GM19395 (cell line): ENCODE data around the gene DOCK8.

Source experiments
- ATAC-seq: cut with Tn5 transposase; IDR thresholded peaks from one replicate; pipeline ENCODE4 v1.9.1; 2021; ENCODE audit warnings: mild to moderate bottlenecking, moderate library complexity; ENCODE audit not compliant: unreplicated experiment

Gene DOCK8

DNA sequence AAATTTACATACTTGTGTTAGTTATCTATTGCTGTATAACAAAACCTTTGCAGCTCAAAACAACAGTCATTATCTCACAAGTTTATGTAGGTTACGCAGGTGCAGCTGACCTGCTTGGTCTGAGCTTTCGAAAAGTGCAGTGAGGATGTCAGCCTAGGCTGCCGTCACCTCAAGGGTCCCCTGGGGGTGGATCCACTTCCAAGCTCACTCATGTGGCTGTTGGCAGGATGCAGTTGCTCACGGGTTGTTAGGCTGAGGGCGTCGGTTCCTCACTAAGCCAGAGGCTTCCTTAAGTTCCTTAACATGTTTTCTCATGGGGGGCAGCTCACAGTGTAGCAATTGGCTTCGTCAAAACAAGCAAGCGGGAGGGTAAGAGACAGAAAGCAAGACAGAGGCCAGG, 139.8 kb downstream of the DOCK8 start:
- no peak for ATAC-seq

DNA sequence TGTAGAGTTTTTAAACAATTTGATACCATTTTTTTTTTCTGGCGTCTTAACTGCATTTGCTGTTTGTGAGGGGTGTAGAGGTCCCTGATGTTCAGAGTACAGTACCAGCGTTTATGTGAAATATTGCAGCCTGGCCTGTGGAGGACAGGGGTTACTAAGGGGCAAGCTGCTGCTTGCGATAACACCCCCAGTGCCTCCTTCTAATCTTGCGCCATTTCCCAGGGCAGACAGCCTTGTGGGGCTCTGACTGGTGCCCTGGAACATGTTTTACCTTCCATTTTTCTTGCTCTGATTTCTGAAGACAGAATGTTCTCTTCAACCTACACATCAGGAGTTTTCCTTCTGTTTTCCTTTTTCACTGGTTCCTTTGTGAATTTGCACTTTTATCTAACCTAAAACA, 142.9 kb downstream of the DOCK8 start:
- no peak for ATAC-seq

DNA sequence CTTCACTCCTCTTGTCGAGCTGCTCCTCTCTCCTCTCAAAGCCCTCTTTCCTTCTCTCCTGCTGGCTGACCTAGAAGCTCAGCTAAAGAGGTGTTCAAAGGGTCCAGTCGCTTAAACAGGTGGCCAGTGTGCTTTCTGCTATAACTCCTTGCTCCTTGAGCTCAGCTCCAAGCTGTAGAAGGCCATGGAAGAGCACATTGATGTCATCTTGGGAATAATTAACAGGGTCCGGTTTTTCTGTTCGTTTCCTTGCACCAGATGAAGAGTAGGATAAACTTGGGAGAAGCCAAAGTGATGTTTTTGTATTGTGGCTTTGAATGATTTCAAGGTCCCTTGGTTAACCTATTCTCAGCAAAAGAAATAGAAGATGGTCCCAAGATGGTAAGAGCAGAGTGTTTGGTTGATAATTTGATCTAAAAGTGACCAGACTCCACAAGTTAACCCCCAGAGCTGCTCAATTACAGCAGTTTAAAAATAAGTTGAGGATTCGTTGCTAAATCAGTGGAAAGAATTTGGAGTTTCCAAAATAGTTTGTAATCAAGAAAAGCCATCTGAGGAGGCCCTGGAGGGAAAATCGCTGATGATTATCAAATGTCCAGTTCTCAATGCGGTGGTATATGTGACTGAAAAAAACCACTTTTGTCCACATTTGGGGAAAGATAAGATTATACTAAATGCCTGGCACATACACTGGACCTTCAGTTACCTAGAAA, 148.1 kb downstream of the DOCK8 start:
- ATAC-seq: no peak

DNA sequence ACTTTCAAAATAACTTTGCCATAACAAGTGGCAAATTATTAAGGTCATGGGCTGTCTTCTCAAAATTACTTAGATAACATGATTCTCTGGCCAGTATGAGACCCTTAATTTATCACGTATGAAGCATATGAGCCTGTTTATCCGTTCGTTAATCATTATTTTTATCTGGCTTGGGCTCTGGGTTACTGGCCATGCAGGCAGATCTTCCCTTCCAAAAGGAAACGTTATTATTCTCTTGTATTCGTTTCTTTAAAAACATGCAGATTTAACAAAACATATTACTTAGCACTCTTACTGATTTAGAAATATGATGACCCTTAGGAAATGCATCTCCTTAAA, 148.6 kb downstream of the DOCK8 start:
- ATAC-seq: no peak

- no peak for ATAC-seq
Measured at GRCh38 chr9:365436-365835, 150.8 kb downstream of the DOCK8 start.

DNA sequence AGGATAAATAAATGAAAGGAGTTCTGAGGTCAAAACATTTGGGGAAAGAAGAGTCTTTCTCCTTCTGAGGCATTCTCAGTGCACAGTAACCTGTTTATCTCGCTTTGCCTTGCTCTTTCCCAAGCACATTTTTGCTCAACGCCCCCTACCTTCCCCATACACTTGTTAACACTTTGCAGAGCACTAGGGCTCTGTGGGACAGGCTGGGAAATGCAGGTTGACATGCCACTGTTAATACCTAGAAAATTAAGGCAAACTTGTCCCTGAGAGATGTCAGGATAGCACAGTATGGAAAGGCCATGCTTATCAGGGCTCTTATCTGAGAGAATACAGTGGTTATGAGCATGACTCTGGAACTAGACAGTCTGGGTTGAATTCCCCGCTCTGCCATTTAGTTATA, 152.0 kb downstream of the DOCK8 start:
- ATAC-seq: no peak

- ATAC-seq: no peak
Measured at GRCh38 chr9:370086-370485, 155.4 kb downstream of the DOCK8 start.

DNA sequence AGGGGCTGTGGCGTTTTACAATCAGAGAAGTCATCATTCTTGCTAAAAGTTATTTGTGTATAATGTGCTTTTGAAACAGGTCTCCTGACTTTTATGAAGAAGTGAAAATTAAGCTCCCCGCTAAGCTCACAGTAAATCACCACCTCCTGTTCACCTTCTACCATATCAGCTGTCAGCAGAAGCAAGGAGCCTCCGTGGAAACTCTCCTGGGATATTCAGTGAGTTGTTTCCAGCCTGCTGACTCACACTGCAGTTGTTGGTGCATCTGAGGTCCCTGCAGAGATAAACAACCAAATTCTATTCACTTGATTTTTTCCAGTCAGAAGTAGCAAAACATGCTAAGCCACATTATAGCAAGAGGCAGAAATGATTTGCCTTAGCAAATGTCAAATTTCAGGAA, 156.7 kb downstream of the DOCK8 start:
- ATAC-seq: no peak

DNA sequence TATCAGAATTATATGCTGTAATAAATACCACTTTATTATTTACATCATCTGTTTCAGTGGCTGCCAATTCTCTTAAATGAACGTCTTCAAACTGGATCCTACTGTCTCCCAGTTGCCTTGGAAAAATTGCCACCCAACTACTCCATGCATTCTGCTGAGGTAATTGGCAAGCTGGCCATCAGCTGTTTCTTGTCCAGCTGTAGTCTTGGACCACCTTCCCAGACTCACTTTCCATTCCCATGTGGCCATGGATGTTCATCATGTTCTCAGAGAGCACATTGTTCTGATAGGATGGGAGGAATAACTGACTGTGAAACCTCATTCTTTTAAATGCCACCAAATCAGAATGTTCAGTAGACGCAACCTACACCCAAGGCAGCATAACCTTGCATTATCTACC, 157.5 kb downstream of the DOCK8 start:
- ATAC-seq: no peak

- no peak for ATAC-seq
Measured at GRCh38 chr9:373759-374206, 159.1 kb downstream of the DOCK8 start.

- no peak for ATAC-seq
Measured at GRCh38 chr9:374736-375135, 160.1 kb downstream of the DOCK8 start.

DNA sequence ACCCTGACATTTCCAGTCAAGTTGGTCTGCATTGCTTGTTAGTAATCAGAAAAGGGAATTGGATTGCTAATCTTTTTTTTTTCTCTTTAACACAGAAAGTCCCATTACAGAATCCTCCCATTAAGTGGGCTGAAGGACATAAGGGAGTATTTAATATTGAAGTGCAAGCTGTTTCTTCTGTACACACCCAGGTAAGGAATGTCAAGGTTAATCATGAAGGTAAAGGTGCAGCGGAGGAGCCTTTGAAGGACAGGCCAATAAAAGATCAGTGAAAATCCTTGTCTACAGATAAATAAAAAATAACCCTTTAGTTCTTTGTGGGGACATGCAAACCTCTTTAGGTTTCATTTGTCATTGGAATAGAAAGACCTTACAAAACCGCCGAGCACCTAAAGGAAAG, 161.4 kb downstream of the DOCK8 start:
- no peak for ATAC-seq

- ATAC-seq: no peak
Measured at GRCh38 chr9:378263-378662, 163.6 kb downstream of the DOCK8 start.

- ATAC-seq: no peak
Measured at GRCh38 chr9:382383-382782, 167.7 kb downstream of the DOCK8 start.

DNA sequence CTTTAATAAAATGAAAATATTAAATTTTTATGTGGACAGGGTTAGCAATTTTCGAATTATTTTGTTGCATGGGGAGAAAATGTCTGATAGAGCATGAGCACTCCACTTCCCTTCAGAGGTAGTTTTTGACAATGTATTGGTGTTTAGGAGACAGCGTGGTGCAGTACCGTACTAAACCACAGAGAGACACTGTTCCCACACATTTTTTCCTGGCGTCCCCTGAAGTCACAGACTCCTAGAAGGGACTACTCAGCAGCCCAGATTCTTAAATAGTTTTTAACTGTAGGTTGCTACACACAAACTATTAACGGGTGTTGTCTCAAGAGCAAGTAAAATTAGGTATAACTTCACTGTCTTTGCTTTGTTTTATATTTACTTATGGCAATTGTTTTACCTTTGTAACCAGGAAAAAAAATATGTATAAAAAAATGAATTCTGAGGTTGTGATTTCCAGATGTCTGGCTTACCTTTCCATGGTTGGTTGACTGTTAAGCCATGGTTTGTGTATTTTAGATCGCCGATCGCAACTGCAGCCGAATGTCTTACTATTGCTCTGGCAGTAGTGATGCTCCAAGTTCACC, 171.2 kb downstream of the DOCK8 start:
- ATAC-seq: no peak

DNA sequence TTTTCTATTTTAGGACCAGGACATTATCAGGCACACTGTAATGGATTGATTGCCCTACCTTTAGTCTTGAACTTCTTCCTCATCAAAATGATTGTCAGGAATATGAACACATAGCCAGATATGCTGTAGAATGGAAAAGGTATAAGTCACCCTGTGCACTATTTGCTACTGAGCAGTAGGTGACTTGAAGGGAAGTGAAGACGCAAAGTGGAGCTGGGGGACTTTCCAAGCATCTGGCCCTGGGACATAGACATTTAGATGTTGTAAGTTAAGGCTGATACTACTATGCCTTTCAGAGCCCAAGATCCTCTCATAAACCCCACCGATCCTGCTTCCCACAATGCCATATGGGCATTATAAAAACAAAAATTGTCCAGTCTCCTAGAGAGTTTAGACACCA, 174.5 kb downstream of the DOCK8 start:
- no peak for ATAC-seq

- ATAC-seq: no peak
Measured at GRCh38 chr9:389758-390157, 175.1 kb downstream of the DOCK8 start.

DNA sequence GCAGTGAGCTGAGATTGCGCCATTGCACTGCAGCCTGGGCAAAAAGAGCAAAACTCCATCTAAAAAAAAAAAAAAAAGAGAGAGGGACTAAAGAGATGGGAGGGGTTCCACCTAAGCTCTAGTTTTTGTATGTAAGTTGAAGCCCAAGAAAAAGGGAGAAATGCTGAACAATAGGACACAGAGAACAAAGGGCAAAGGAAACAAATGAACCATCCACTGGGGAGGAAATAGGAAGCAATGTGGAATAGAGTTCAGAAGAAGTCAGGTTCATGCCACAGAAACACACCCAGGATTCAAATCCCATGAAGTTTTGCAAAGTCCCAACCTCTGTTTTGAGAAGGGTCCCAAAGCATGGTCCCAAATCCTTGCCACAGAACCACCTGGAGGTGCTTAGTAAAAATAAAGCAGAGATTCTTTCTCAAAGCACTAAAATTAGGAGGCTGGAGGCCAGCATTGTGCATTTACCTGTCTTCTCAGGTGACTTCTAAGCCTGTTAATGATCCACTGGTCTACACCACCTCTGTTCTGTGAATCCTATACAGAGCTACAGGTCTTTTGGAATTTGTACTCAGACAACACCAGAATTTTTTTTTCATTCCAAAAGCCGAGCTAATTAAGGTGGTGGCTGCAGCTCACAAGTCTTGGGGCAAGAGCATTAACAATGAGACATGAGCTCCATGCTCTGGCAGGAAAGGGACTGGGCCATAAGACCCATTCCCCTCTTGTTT, 177.6 kb downstream of the DOCK8 start:
- no peak for ATAC-seq

DNA sequence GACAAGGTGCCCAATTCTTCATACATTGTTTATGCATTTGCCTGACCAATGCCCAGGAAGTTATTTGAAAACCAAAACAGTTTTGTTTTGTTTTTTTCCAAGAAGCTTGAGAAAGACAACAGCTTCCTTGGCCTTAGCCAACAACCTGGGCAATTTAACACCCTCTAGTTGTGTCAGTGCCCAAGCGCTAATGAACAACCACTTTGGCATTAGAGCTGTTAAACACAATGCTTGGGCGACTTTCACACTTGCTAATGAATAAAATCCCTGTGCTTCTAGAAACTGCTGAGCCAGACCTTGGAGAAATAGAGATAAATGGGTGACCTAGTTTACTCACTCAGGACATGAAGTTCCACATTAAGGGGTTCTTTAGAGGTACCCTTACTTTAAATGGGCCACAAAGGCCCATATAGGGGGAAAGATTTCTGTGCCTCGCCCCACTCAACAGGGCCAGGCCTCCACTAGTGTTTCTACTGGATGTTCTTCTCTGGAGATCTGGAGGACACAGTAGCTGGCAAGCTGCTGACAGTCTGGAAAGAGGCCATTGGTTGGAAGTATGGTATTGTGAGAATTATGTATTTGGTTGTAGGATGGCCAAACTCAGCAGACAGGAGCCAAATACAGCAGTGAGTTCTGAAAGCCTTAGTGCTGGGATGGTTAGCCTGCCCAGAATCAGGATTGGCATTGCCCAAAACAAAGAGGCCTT, 179.8 kb downstream of the DOCK8 start:
- no peak for ATAC-seq

- ATAC-seq: no peak
Measured at GRCh38 chr9:396396-396795, 181.7 kb downstream of the DOCK8 start.

DNA sequence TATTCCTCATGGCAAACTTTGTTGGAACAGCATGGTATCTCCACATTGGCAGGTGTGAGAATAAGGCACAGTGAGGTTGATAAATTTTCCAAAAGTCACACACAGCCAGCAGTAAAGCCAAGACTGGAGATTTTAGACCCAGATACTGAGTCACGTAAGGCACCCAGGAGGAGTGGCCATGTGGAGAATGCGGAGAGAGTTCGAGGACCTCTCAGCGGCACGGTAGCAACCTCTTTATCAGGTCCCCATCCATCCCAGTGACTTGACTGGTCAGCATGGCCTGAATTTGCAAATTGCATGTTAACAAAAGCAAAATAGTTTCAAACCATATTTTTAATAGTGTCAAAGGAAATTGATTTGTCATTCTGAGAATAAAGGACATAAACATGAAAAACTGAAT, 183.4 kb downstream of the DOCK8 start:
- no peak for ATAC-seq

DNA sequence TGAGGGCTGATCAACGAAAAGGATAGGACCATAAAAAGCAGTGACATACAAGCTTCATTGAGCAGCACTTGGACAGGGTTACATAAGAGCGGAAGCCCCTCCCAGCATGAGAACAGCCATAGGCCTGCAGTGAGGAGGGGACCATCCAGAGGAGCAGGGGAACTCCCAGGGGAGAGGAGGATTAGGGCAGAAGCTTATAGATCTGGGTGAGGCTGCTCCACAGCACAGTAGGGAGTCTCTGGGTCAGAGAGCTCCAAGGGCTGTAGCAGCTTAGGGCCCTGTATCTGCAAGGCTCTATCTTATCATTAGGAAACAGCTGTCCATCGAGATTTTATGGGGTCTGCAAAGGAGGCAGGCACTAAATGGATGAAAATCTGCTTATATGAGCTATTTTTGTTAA, 186.6 kb downstream of the DOCK8 start:
- no peak for ATAC-seq
